Measurements from ENCODE around the gene ECE2.
A peak's percentile ranks its signal among the peaks of the same experiment; 100 is the strongest.

Gene ECE2

DNA sequence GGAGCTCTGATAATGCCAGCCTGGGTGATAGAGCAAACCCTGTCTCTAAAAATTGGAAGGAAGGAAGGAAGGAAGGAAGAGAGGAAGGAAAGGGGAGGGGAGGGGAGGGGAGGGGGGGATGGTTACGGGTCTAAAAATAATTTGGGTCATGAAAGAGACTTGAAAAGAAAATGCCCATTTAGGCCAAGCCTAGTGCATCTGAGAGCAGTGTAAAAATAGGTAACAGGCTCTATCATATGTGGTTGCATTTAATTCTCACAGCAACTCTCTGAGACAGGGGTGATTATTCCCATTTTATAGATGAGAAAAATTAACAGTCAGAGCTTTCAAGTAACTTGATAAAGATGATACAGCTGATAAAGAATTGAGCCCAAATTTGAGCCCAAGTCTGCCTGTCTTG lies 3.6 kb upstream of the ECE2 start:
- Histone ChIP-seq H3K36me3 (replicated peaks; ENCODE audit: insufficient read depth, low read length) (no peaks in the 10 kb centered on the region), H4K20me1 (ENCODE audit: insufficient read depth, low read length) (no peaks in the 10 kb centered on the region), H2AFZ (ENCODE audit: low read length) (no peak overlapping the region), H3F3A (ENCODE audit: insufficient read depth, low read length) (no peaks in the 10 kb centered on the region), H3K4me2 (ENCODE audit: low read depth, low read length) (no peak overlapping the region), H3K9ac (ENCODE audit: low read length) (no peak overlapping the region), H3K4me3 (ENCODE audit: low read length) (no peak overlapping the region), H3K27me3 (replicated peaks; ENCODE audit: insufficient read depth, low read length) (peaks cover 25% of the 10 kb centered on the region), H3K4me1 (ENCODE audit: low read length) (no peaks in the 10 kb centered on the region), H3K9me2 (replicated peaks; ENCODE audit: insufficient read depth, low read length) (no peaks in the 10 kb centered on the region), H3K79me2 (ENCODE audit: low read length) (no peaks in the 10 kb centered on the region), H3K9me3 (replicated peaks; ENCODE audit: insufficient read depth, low read length) (no peaks in the 10 kb centered on the region), H3K27ac (ENCODE audit: low read length) (no peak overlapping the region)
- DNase-seq, result no peak
- TF ChIP-seq, protein P1, sequence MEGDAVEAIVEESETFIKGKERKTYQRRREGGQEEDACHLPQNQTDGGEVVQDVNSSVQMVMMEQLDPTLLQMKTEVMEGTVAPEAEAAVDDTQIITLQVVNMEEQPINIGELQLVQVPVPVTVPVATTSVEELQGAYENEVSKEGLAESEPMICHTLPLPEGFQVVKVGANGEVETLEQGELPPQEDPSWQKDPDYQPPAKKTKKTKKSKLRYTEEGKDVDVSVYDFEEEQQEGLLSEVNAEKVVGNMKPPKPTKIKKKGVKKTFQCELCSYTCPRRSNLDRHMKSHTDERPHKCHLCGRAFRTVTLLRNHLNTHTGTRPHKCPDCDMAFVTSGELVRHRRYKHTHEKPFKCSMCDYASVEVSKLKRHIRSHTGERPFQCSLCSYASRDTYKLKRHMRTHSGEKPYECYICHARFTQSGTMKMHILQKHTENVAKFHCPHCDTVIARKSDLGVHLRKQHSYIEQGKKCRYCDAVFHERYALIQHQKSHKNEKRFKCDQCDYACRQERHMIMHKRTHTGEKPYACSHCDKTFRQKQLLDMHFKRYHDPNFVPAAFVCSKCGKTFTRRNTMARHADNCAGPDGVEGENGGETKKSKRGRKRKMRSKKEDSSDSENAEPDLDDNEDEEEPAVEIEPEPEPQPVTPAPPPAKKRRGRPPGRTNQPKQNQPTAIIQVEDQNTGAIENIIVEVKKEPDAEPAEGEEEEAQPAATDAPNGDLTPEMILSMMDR (IDR thresholded peaks at IDR 0.05; ENCODE audit: low read length), result no peak
- no peak for TF ChIP-seq EZH2phosphoT487 (IDR thresholded peaks at IDR 0.05; ENCODE audit: low read length)
- TF ChIP-seq EZH2 (optimal IDR thresholded peaks at IDR 0.05; ENCODE audit: low read depth, low read length), result no peak

DNA sequence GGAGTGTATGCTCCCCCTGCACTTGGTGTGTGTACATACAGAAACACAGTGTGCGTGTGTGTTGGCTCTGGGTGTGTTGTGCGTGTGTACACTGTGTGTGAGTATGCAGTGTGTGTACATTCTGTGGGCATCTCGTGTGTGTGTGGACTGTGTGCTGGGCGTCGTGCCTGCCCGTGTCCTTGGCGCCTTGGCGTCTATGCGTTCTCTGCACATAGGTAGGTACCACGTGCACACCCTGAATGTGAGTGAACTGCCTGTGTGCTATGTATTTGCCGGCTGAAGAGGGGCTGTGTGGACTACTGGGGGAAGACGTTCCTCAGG lies 481 bp upstream of the ECE2 start:
- H3K9me2 ChIP-seq (replicated peaks; ENCODE audit: insufficient read depth, low read length), result no peaks in the 10 kb centered on the region
- no peak overlapping the region for H3K4me3 ChIP-seq (ENCODE audit: low read length)
- H3K9me3 ChIP-seq (replicated peaks; ENCODE audit: insufficient read depth, low read length), result no peaks in the 10 kb centered on the region
- no peak for DNase-seq
- no peaks in the 10 kb centered on the region for H4K20me1 ChIP-seq (ENCODE audit: insufficient read depth, low read length)
- peaks cover 46% of the 10 kb centered on the region for H3K27me3 ChIP-seq (replicated peaks; ENCODE audit: insufficient read depth, low read length)
- no peak overlapping the region for H3K4me2 ChIP-seq (ENCODE audit: low read depth, low read length)
- no peaks in the 10 kb centered on the region for H3K36me3 ChIP-seq (replicated peaks; ENCODE audit: insufficient read depth, low read length)
- no peaks in the 10 kb centered on the region for H3K4me1 ChIP-seq (ENCODE audit: low read length)
- no peak overlapping the region for H3K9ac ChIP-seq (ENCODE audit: low read length)
- H3K27ac ChIP-seq (ENCODE audit: low read length), result no peak overlapping the region
- H3K79me2 ChIP-seq (ENCODE audit: low read length), result no peaks in the 10 kb centered on the region
- TF ChIP-seq, protein P1 (IDR thresholded peaks at IDR 0.05; ENCODE audit: low read length), result no peak
- TF ChIP-seq EZH2phosphoT487 (IDR thresholded peaks at IDR 0.05; ENCODE audit: low read length) (no peak), EZH2 (optimal IDR thresholded peaks at IDR 0.05; ENCODE audit: low read depth, low read length) (peak; percentile 46)
- no peak overlapping the region for H2AFZ ChIP-seq (ENCODE audit: low read length)
- H3F3A ChIP-seq (ENCODE audit: insufficient read depth, low read length), result no peaks in the 10 kb centered on the region

DNA sequence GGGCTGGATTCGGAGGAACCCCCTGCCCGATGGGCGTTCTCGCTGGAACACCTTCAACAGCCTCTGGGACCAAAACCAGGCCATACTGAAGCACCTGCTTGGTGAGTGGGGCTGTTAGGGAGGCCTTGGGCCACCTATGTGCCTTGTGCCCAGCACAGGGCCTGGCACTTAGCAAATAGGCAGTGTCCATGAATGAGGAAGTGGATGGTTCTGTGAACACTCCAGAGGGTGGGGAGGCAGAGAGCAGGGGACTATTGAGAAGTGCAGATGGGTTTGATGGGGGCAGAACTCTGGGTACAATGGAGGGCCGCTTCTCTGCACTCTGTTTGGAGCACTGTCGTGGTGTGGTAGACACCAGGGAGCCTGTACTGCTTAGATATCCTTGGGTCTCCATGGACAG lies 1.5 kb downstream of the ECE2 start:
- Histone ChIP-seq H3K9me2 (replicated peaks; ENCODE audit: insufficient read depth, low read length) (no peaks in the 10 kb centered on the region), H3K79me2 (ENCODE audit: low read length) (no peaks in the 10 kb centered on the region), H3K27ac (ENCODE audit: low read length) (no peak overlapping the region), H3F3A (ENCODE audit: insufficient read depth, low read length) (no peaks in the 10 kb centered on the region), H3K36me3 (replicated peaks; ENCODE audit: insufficient read depth, low read length) (no peaks in the 10 kb centered on the region), H3K9me3 (replicated peaks; ENCODE audit: insufficient read depth, low read length) (no peaks in the 10 kb centered on the region), H2AFZ (ENCODE audit: low read length) (no peak overlapping the region), H4K20me1 (ENCODE audit: insufficient read depth, low read length) (no peaks in the 10 kb centered on the region), H3K9ac (ENCODE audit: low read length) (no peak overlapping the region), H3K4me1 (ENCODE audit: low read length) (no peaks in the 10 kb centered on the region), H3K4me2 (ENCODE audit: low read depth, low read length) (no peak overlapping the region), H3K4me3 (ENCODE audit: low read length) (no peak overlapping the region), H3K27me3 (replicated peaks; ENCODE audit: insufficient read depth, low read length) (peaks cover 53% of the 10 kb centered on the region)
- DNase-seq, result no peak
- TF ChIP-seq EZH2phosphoT487 (IDR thresholded peaks at IDR 0.05; ENCODE audit: low read length) (no peak), EZH2 (optimal IDR thresholded peaks at IDR 0.05; ENCODE audit: low read depth, low read length) (no peak)
- TF ChIP-seq, protein P1 (IDR thresholded peaks at IDR 0.05; ENCODE audit: low read length), result no peak

Data from MM.1S (cell line).